ENCODE results near the gene MAP7.

- TF ChIP-seq CTCF (IDR thresholded peaks at IDR 0.05) = no peak
- no peak for TF ChIP-seq POLR2A (IDR thresholded peaks at IDR 0.05)
Measured at GRCh38 chr6:136440203-136440602, 110.0 kb downstream of the MAP7 start.

Data from heart left ventricle (tissue), 13 donors.